ENCODE data around the gene IER3. TPM values are rescaled to one million over a fixed set of nuclear protein-coding genes. Genes with fewer than 3 reads are reported as not detected.
"Not testable (repeated sequence)": the region's sequence is repeated elsewhere in the genome, so short reads cannot be mapped to it uniquely, and the experiment has no call there.

IER3 gene
- total RNA-seq, 4 donors from 2014 or later: 0.24 to 2.0 (median 1.4) TPM

- Histone ChIP-seq H3K27ac (peak within 1 kb of the TSS; percentile 94 to 99 (median 97)), H3K9me3 (no peaks in the 10 kb centered on the region), H3K4me1 (peaks cover 32 to 33% of the 10 kb centered on the region in 2 donors), H3K27me3 (no peaks in the 10 kb centered on the region), H3K36me3 (peaks cover 0 to 24% of the 10 kb centered on the region in 2 donors), H3K4me3 (peak within 1 kb of the TSS; percentile 68 to 99 (median 81))
- TF ChIP-seq POLR2A (IDR thresholded peaks at IDR 0.05): peak; percentile 87 to 91
- TF ChIP-seq CTCF (IDR thresholded peaks at IDR 0.05 in 4 of 5, conservative IDR thresholded peaks at IDR 0.05 in 1 of 5): peak in 3 of 5 experiments; percentile 6 to 34 (median 31)
- in situ Hi-C loops (cut with MboI; ENCODE audit: low sequenced_read_pairs in 4 of 4): loop anchor here (5.0 kb wide), 2 partner anchors 38 to 43 kb away; no protein-coding TSS in a partner anchor
- peak; percentile 97 to 98 for DNase-seq
- intact Hi-C loops (cut with DNase I; ENCODE audit: low total_unique reads): loop anchor here (1.0 to 10.0 kb wide), 4 partner anchors 23 to 1475 kb away; partner anchors contain the start of genes ABCF1, FLOT1, GPSM3 and MRPS18B
- ATAC-seq: peak; percentile 72 to 75
Measured at GRCh38 chr6:30719791-30720737, 24.3 kb downstream of the IER3 start, which contains the start of gene TUBB. Gene TUBB (plus strand): TSS chr6:30720352. CDS start chr6:30720507, 155 bp downstream.

GRCh38 chr6:30719356-30719755, 25.0 kb downstream of the IER3 start:
- peak overlapping the region; percentile 94 to 99 (median 97) for H3K27ac ChIP-seq
- H3K4me3 ChIP-seq: peak overlapping the region; percentile 52 to 99 (median 76)
- peaks cover 32 to 33% of the 10 kb centered on the region in 2 donors for H3K4me1 ChIP-seq
- no peak for DNase-seq
- in situ Hi-C loops (cut with MboI; ENCODE audit: low sequenced_read_pairs in 4 of 4): no loop called here
- peaks cover 0 to 20% of the 10 kb centered on the region in 2 donors for H3K36me3 ChIP-seq
- no peaks in the 10 kb centered on the region for H3K27me3 ChIP-seq
- no peaks in the 10 kb centered on the region for H3K9me3 ChIP-seq
- TF ChIP-seq POLR2A (IDR thresholded peaks at IDR 0.05) (no peak), CTCF (IDR thresholded peaks at IDR 0.05 in 4 of 5, conservative IDR thresholded peaks at IDR 0.05 in 1 of 5) (no peak)
- intact Hi-C loops (cut with DNase I; ENCODE audit: low total_unique reads): loop anchor here (10.0 kb wide), 1 partner anchor 1475 kb away; the partner anchor contains the start of genes GPSM3 and PBX2
- ATAC-seq: no peak

GRCh38 chr6:30717845-30718720, 26.3 kb downstream of the IER3 start:
- H3K27ac ChIP-seq: peak overlapping the region; percentile 94 to 99 (median 97)
- in situ Hi-C loops (cut with MboI; ENCODE audit: low sequenced_read_pairs in 4 of 4); H3K27me3 ChIP-seq; DNase-seq; H3K9me3 ChIP-seq; ATAC-seq: not testable (repeated sequence)
- intact Hi-C loops (cut with DNase I; ENCODE audit: low total_unique reads): loop anchor here (1.0 to 10.0 kb wide), 3 partner anchors 27 to 1477 kb away; partner anchors contain the start of genes GPSM3 and PBX2
- H3K4me1 ChIP-seq: peaks cover 32 to 33% of the 10 kb centered on the region in 2 donors
- H3K36me3 ChIP-seq: peaks cover 0 to 20% of the 10 kb centered on the region in 2 donors
- peak overlapping the region; percentile 49 to 91 (median 76) for H3K4me3 ChIP-seq

GRCh38 chr6:30717129-30717844, 27.1 kb downstream of the IER3 start, which contains the start of gene MDC1:
Gene MDC1 (minus strand): TSS chr6:30717281. CDS start chr6:30715175, 2,106 bp downstream.
- DNase-seq (peak; percentile 100), ATAC-seq (peak; percentile 79 to 80)
- in situ Hi-C loops (cut with MboI; ENCODE audit: low sequenced_read_pairs in 4 of 4): no loop called here
- Histone ChIP-seq H3K27ac (peak within 1 kb of the TSS; percentile 94 to 99 (median 97)), H3K9me3 (no peaks in the 10 kb centered on the region), H3K36me3 (peaks cover 0 to 24% of the 10 kb centered on the region in 2 donors), H3K4me1 (peaks cover 27 to 31% of the 10 kb centered on the region in 2 donors), H3K27me3 (no peaks in the 10 kb centered on the region), H3K4me3 (peak within 1 kb of the TSS; percentile 69 to 91 (median 86))
- intact Hi-C loops (cut with DNase I; ENCODE audit: low total_unique reads): loop anchor here (1.0 to 10.0 kb wide), 3 partner anchors 26 to 1478 kb away; partner anchors contain the start of genes GPSM3 and PBX2
- TF ChIP-seq POLR2A (IDR thresholded peaks at IDR 0.05) (peak; percentile 62 to 91), CTCF (IDR thresholded peaks at IDR 0.05 in 4 of 5, conservative IDR thresholded peaks at IDR 0.05 in 1 of 5) (peak; percentile 41 to 57 (median 46))

Data from gastrocnemius medialis (tissue), 4 donors.